Islet precursor cell (in vitro differentiated cells): ENCODE measurements around the gene ISM1.
"Not testable (repeated sequence)": the region's sequence is repeated elsewhere in the genome, so short reads cannot be mapped to it uniquely, and the experiment has no call there.

Experiments used
- DNase-seq: peaks from one replicate; pipeline ENCODE4 v3.0.0-alpha.2; 2018

Gene ISM1

DNA sequence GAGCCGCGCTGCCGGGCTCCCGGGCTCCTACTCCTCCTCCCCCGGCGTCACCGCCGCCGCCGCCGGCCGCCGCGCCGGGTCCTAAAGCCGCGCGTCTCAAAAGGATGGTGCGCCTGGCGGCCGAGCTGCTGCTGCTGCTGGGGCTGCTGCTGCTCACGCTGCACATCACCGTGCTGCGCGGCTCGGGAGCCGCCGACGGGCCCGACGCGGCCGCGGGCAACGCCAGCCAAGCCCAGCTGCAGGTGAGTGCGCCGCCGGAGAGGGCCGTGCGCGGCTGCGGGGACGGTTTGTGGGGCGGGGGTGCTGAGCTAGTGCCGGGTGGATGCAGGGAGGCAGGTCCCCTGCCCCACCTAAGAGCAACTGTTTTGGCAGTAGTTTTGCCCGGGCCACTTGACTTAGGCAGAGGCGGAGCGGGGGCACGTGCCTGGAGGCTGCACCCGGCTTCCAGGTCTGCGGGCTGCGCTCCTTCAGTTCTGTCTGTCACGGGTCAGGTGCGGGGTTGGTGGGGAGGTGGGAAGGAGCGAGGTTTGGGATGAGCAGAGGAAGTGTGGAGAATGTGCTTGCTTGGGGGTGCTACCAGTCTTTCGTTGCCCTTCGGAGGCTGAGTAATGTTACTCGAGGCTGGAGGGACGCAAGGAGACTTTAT lies 722 bp downstream of the ISM1 start:
- DNase-seq = peak; percentile 86

GRCh38 chr20:13222319-13222716 lies 1.2 kb downstream of the ISM1 start:
- no peak for DNase-seq

DNA sequence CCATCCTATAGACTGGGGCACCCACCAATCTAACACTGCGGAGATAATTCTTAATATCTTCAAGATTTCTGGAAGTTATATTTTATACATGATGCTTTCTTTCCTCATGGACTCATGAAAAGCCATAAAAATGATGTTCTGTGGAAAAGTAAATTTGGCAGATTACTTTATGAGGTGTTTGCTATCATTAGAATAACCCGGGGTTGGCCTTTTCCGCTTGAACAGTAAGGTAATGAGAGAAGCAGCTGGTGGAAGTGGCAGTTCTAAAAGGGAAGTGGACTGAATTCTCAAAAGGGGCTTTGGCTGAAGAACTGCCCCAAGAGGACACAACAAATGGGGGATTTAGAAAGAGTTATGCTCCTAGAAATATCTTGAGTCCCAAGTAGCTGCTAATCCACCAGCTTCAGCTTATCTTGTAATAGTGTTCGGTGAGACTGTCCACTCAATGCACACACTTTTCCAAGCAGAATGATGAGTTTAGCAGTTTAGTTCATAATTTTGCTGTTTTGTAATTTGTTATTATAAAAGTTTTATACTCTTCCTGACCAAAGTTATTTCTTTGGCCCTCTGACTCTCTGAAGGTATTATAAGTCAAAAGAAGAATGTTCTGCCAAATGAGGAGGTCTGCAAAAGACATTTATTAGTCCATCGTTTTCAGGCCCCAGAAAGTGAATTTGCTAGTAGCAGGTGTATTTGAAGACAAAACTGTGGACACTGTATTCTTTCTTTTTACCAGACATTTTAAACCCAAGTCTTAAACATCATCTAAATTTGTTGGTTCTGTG lies 2.9 kb downstream of the ISM1 start:
- DNase-seq = no peak

DNA sequence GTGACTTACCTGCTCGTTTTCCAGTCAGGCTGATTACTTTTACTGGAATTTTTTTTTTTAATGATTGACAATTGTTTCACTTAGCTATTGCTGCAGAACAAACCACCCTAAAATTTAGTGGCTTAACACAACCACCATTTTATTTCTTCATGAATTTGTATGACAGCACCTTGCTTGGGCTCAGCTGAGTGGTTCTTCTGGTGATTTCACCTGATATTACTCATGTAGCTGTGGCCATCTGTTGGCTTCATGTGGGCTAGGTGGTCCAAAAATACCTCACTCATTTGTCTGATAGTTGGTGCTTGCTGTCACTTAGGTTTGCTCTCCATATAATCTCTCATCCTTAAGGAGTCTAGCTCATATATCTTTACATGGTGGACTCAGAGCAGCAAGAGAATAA lies 5.3 kb downstream of the ISM1 start:
- no peak for DNase-seq

- no peak for DNase-seq
These were observed 7.7 kb downstream of the ISM1 start for GRCh38 chr20:13228771-13229170.

DNA sequence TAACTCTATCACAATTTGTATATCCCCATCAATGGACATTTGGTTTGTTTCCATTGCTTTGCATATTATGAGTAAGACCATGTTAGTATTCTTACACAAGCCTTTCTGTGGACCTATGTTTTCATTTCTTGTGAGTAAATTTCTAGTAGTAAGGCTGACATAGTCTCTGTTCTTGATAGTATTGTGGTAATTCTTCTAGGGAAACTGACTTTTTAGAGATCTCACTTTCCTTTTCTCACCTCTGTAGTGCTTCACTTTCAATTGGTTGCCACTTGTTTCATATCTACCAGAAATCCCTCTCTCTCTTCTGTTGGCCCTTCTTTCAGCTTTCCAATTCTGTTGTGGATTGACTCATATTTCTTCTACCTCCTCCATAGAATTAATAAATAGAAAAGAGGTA lies 8.5 kb downstream of the ISM1 start:
- DNase-seq = no peak

DNA sequence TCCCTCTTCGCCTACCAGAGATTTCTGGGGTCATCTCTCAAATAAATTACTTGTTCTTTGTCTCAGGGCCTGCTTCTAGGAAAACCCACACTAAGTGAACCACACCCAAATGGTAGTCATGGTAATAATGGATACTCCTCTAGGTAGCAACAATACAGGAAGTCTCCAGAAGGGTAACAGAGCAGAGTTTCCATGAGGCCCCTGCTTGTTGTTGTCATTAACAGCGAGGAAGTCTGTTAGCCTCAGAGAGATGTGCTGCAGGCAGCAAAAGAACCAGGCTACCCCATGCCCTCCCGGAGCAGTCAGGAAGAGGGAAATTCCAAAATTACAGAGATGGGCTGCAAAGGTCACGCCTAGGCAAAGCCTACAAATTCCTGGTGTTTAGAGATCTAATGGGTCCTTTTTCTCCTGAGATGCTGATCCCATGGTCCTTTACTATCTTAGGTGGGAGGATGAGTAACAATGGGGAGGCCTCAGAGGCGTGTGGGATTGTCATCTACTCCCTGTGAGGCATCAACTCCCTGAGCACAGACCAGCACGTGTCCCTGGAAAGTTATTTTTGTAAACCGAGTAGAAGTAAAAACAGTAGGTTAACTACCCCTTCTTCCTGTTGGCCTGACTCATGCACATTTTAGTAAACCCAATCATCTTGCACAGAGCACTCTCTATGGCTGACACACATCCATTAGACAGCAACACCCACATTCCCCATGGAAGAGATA lies 10.1 kb downstream of the ISM1 start:
- peak; percentile 55 for DNase-seq

GRCh38 chr20:13232999-13233398 lies 11.9 kb downstream of the ISM1 start:
- DNase-seq = no peak

DNA sequence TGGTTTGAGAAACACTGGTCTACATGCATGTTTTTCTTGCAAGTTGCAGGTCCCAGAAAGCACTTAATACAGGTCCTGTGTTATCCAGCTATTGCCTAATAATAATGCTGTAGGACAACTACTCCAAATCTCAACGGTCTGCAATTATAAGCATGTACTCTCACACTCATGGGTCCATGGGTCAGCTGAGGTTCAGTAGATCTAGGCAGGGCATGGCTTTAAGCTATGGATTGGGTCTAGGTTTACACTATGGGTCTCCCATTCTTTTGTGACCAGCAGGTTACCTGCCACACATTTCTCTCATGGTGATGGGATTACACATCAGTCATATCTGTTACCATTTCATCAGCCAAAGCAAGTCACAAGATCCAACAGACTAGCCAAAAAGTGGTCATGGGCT lies 13.9 kb downstream of the ISM1 start:
- no peak for DNase-seq

DNA sequence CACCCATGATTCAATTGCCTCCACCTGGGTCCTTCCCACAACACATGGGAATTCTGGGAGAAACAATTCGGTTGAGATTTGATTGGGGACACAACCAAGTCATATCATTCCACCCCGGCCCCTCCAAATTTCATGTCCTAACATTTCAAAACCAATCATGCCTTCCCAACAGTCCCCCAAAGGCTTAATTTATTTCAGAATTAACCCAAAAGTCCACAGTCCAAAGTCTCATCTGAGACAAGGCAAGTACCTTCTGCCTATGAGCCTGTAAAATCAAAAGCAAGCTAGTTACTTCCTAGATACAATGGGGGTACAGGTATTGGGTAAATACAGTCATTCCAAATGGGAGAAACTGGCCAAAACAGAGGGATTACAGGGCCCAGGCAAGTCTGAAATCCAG lies 15.3 kb downstream of the ISM1 start:
- DNase-seq = not testable (repeated sequence)

DNA sequence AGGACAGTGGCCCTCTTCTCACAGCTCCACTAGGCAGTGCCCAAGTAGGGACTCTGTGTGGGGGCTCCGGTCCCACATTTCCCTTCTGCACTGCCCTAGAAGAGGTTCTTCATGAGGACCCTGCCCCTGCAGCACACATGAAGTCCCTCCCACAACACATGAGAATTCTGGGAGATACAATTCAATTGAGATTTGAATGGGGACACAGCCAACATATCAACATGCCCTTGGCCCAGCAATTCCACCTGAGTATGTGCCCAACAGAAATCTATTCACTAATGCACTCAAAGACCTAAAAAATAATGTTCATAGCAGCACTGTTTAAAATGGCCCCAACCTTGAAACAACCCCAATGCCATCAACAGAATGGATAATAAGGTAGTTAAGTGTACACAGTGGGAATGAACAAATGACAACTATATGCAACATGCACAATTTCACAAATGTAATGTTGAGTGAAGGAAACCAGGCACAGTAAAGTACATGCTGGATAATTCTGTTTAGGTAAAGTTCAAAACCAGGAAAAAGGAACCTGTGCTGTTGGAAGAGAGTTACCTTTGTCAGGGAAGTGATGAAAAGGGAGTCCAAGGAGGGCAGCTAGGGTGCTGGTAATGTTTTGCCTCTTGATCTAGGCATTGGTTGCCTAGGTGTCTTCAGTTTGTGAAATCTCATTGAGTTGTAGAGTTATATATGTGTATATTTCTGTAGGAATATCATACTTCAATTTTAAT lies 16.1 kb downstream of the ISM1 start:
- no peak for DNase-seq

DNA sequence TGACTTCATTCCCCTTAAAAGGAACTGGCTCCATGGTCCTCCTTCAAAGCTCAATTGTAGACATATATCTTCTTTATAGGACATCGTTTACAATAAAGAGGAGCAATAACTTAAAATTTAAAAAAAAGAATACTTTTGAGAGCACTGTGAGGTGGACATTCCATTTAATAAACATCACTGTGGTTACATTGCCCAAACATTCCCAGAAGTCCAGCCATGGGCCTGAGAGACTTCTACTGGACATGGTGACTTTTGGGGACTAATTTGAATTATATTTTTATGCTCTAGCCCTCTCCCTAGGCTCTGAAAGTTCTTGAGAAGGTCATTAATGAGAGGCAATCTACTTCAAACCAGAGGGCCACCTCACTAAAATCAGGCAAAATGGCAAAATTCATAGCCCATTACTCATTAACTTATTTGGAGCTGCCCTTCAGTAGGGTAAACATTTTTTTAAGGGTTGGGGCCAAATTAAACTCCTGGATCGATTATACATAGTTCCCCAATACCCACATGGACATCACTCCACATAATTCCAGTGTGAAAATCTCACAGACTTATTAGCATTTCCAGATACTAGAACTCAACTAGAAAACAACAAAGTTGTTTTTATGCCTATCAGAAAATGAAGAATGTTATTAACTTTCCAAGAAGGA lies 17.1 kb downstream of the ISM1 start:
- no peak for DNase-seq

- DNase-seq = no peak
These were observed 22.8 kb downstream of the ISM1 start for GRCh38 chr20:13243826-13244376.

DNA sequence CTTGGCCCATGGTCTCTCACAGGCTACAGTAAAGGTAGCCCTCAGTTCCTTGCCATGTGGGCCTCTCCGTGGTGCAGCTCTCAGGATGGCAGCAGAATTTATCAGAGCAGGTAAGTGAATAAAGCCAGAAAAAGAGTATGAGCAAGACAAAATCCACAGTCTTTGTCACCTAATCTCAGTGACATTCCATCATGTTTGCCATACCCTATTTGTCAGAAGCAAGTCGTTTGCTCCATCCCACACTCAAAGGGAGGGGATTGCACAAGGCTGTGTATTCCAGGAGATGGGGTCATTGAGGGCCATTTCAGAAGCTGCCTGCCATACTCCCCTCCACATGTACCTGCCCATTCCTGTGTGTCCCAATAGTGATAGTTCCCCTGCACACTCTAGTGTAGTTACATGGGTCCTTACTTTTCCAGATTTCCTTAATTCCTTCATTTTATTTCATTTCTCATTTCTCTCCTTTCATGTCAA lies 24.2 kb downstream of the ISM1 start:
- no peak for DNase-seq

- DNase-seq = no peak
These were observed 28.2 kb downstream of the ISM1 start for GRCh38 chr20:13249118-13249797.

- no peak for DNase-seq
These were observed 28.7 kb downstream of the ISM1 start for GRCh38 chr20:13249798-13250170.

- no peak for DNase-seq
These were observed 29.2 kb downstream of the ISM1 start for GRCh38 chr20:13250251-13250650.

DNA sequence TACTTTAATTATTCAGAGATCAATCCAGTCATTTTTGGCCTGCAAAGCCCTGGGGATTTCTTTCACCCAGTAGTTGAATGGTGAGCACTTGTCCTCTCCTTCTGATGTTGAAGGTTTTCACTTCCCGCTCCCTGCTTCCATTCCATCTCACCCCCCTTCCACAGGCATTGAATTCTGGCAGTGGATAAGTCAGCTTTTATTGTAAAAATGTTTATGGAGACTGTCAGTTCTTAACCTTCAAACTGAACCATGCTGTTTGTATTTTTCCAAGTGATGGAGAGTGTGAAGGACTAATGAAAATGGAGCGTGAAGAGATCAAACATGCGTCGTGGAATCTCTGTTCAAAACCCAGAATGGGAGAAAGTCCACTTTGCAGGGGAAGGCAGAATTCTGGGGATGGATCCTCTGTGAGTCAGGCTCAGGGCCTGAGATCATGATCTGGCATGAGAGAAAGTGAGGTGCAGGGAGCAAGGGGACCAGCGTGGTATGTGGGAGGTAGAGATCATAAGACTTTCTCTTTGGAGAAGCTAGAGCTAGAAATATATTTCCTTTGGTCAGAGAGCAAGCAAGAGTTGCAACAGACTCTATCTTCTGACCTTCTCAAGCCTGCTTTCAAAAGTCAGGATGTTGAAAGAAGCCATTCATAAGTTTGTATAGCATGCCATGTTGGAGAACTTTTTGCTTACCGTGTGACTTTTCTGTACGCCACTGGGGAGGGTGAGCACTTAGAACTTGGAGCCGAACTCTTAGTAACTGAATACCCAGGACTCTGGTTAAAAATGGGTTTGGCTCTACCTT lies 30.2 kb downstream of the ISM1 start:
- DNase-seq = no peak

- DNase-seq = no peak
These were observed 30.8 kb downstream of the ISM1 start for GRCh38 chr20:13251904-13252297.

- DNase-seq = no peak
These were observed 34.3 kb downstream of the ISM1 start for GRCh38 chr20:13255356-13255755.

DNA sequence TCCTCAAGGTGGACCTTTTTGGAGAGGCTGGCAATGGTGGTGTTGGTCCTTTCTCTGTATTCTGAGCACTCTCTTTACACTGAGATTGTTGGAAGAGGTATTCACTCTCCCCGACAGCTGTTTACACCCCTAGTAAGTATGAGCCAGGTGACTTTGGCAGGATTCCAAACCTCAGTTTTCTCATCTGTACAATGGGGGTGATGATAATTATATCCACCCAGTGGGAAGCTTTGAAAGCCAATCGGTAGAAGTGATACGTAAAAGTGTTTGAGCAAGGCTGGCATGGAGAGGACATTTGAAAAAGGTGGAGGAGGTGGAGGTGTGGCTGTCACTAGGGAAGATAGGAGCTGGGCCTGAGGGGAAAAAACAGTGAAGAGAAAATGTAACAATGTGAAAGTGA lies 35.5 kb downstream of the ISM1 start:
- DNase-seq = no peak
